Suprapubic skin (tissue), 4 donors: ENCODE results near the gene PDHA1. TPM values are rescaled to one million over a fixed set of nuclear protein-coding genes. Genes with fewer than 3 reads are reported as not detected.

Source experiments
- DNase-seq, 2 donors: peaks; one replicate each; pipeline ENCODE4 v3.0.0-alpha.2; 2019; ENCODE audit warnings: low spot score in 2 of 2
- H3K27ac ChIP-seq: fragments of 200-600 bp; sonication (generic); one replicate; pipeline ENCODE4 v1.5.1; 2019
- H3K27me3 ChIP-seq: fragments of 200-600 bp; sonication (generic); one replicate; pipeline ENCODE4 v1.5.1; 2019
- H3K36me3 ChIP-seq: fragments of 200-600 bp; sonication (generic); one replicate; pipeline ENCODE4 v1.5.1; 2019
- H3K4me1 ChIP-seq: fragments of 200-600 bp; sonication (generic); one replicate; pipeline ENCODE4 v1.5.1; 2019
- H3K4me3 ChIP-seq: fragments of 200-600 bp; sonication (generic); one replicate; pipeline ENCODE4 v1.5.1; 2019; ENCODE audit warnings: mild to moderate bottlenecking
- H3K9me3 ChIP-seq: fragments of 200-600 bp; sonication (generic); one replicate; pipeline ENCODE4 v1.5.1; 2019
- CTCF ChIP-seq, 2 donors: fragments of 200-600 bp in 1 of 2; fragments of 450-650 bp in 1 of 2; sonication (generic) in 1 of 2; IDR thresholded peaks; one replicate each; pipeline ENCODE4 v1.5.1; 2016 to 2019; ENCODE audit warnings: antibody characterized with exemption in 2 of 2, mild to moderate bottlenecking in 1 of 2, moderate library complexity in 1 of 2
- EP300 ChIP-seq: sonication (generic); formaldehyde crosslinking; IDR thresholded peaks from one replicate; pipeline ENCODE4 v1.6.1; 2017; ENCODE audit warnings: antibody characterized with exemption
- POLR2A ChIP-seq, 2 donors: fragments of 450-650 bp; IDR thresholded peaks; one replicate each; pipeline ENCODE4 v1.6.1; 2017; ENCODE audit warnings: antibody characterized with exemption in 2 of 2, mild to moderate bottlenecking in 2 of 2, moderate library complexity in 2 of 2
- POLR2AphosphoS5 ChIP-seq, 3 donors: sonication (generic); formaldehyde crosslinking; IDR thresholded peaks; one replicate each; pipeline ENCODE4 v1.6.1; 2017; ENCODE audit warnings: antibody characterized with exemption in 3 of 3
- WGBS: methylation state at CpG from one replicate; pipeline ENCODE4 v1.1.5; 2018; 5-methylcytosine and 5-hydroxymethylcytosine counted together
- total RNA-seq, 4 donors: library from RNA; depleted of rRNA; stranded (reverse); fragments of >200 nt; gene quantifications; one replicate each; pipeline ENCODE4 v1.1.0, GENCODE V29; 2016

PDHA1 gene
- total RNA-seq, 4 donors from 2014 or later: 56.4 to 137 (median 105) TPM

DNA sequence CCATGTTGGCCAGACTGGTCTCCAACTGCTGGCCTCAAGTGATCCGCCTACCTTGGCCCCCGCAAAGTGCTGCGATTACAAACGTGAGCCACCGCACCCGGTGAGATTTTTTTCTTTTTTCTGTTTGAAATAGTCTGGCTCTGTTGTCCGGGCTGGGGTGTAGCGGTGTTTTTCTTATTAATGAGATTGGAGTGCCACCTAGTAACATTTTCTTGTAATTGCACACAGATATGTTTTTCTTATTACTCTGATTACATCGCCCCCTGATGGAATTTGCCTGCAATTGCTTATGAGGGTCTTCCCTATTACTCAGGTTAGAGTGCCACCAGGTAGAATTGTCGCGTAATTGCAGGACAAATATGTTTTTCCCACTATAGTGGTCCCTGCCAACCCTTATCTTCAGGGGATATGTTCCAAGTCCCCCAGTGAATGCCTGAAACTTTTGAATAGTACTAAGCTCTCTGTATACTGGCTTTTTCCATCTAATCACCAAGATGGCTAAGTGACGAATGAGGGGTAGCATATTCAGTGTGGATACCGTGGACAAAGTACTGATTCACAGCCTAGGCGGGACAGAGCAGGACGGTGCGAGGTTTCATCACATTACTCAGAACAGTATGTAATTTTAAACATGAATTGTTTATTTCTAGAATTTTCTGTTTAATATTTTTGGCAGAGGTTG is 8.6 kb upstream of the PDHA1 start:
- 71% methylated on average over 16 of the region's 16 CpGs for WGBS
- no peak for DNase-seq
- H3K9me3 ChIP-seq: peaks cover 6% of the 10 kb centered on the region
- no peak overlapping the region for H3K4me3 ChIP-seq
- H3K36me3 ChIP-seq: no peaks in the 10 kb centered on the region
- H3K4me1 ChIP-seq: no peaks in the 10 kb centered on the region
- no peak overlapping the region for H3K27ac ChIP-seq
- TF ChIP-seq EP300 (no peak), POLR2AphosphoS5 (IDR thresholded peaks at IDR 0.05) (no peak), CTCF (IDR thresholded peaks at IDR 0.05) (no peak), POLR2A (IDR thresholded peaks at IDR 0.05) (no peak)
- H3K27me3 ChIP-seq: no peaks in the 10 kb centered on the region

DNA sequence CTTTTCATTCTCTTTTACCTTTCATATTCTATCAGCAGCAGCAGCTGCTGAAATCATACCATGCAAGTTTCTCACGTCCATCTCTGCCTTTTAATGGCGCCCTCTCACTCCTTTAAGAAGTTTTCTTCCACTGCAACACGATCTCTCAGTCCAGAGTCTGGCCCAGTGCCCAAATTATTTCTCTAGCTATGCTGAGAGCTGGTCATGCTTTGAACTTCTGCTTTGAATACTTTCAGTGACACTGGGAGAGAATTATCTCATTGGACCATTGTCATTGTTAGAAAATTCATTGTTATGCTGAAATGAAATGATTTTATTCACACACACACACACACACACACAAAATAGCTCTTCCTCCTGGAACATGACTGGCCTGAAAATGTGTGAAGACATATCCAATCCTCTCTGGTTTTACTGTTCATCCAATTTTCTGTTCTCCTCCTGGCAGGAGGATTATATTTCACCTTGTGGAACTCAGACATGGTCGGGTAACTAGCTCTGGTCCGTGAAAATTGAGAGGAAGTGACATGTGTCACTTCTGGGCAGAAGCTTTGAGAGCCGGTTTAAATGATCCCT is 1.3 kb upstream of the PDHA1 start:
- no peak for DNase-seq
- no peaks in the 10 kb centered on the region for H3K36me3 ChIP-seq
- no peaks in the 10 kb centered on the region for H3K9me3 ChIP-seq
- H3K27me3 ChIP-seq: no peaks in the 10 kb centered on the region
- peaks cover 6% of the 10 kb centered on the region for H3K4me1 ChIP-seq
- WGBS: 54% methylated on average over 6 of the region's 6 CpGs
- H3K27ac ChIP-seq: no peak overlapping the region
- no peak for TF ChIP-seq POLR2A (IDR thresholded peaks at IDR 0.05)
- TF ChIP-seq POLR2AphosphoS5 (IDR thresholded peaks at IDR 0.05): no peak
- TF ChIP-seq EP300: no peak
- TF ChIP-seq CTCF (IDR thresholded peaks at IDR 0.05): no peak
- no peak overlapping the region for H3K4me3 ChIP-seq

DNA sequence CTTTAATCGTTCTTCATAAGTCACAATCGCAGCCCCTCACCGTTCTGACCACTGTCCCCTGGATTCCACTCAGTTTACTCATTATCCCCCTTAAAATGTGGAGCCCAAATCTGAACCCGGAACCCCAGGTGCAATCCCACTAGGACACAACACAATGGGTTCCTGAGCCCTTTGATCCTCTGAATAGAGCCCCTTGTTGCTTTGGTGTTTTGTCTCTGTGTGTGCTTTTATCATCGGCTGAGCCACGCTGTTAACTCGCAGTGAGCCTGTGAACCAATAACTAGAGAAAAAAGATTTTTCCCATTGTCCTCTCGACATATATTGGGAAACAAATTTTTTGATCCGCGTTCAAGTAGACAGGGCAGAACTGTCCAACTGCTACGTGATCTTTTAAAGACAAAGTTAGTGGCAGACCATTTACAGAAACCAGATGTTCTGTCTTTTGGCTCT is 617 bp upstream of the PDHA1 start:
- H3K4me1 ChIP-seq: peaks cover 6% of the 10 kb centered on the region
- 64% methylated on average over 11 of the region's 11 CpGs for WGBS
- peak overlapping the region; percentile 89 for H3K27ac ChIP-seq
- H3K9me3 ChIP-seq: no peaks in the 10 kb centered on the region
- H3K4me3 ChIP-seq: peak overlapping the region; percentile 70
- H3K36me3 ChIP-seq: no peaks in the 10 kb centered on the region
- TF ChIP-seq POLR2AphosphoS5 (IDR thresholded peaks at IDR 0.05) (no peak), POLR2A (IDR thresholded peaks at IDR 0.05) (no peak)
- no peak for DNase-seq
- no peaks in the 10 kb centered on the region for H3K27me3 ChIP-seq

GRCh38 chrX:19344661-19345060 is 934 bp downstream of the PDHA1 start:
- WGBS: 46% methylated on average over 10 of the region's 10 CpGs

GRCh38 chrX:19347916-19348315 is 4.2 kb downstream of the PDHA1 start:
- no peak for TF ChIP-seq CTCF (IDR thresholded peaks at IDR 0.05)
- no peak for TF ChIP-seq EP300
- TF ChIP-seq POLR2AphosphoS5 (IDR thresholded peaks at IDR 0.05): no peak
- TF ChIP-seq POLR2A (IDR thresholded peaks at IDR 0.05): no peak
- 88% methylated on average over 3 of the region's 3 CpGs for WGBS
- Histone ChIP-seq H3K27ac (no peak overlapping the region), H3K36me3 (peaks cover 29% of the 10 kb centered on the region), H3K4me3 (no peak overlapping the region), H3K4me1 (peaks cover 6% of the 10 kb centered on the region), H3K27me3 (no peaks in the 10 kb centered on the region), H3K9me3 (no peaks in the 10 kb centered on the region)
- DNase-seq: no peak

More at GRCh38 chrX:19344661-19345060, 934 bp downstream of the PDHA1 start:
- no peaks in the 10 kb centered on the region for H3K9me3 ChIP-seq
- peak overlapping the region; percentile 70 for H3K4me3 ChIP-seq
- peaks cover 6% of the 10 kb centered on the region for H3K4me1 ChIP-seq
- peak overlapping the region; percentile 89 for H3K27ac ChIP-seq
- H3K27me3 ChIP-seq: no peaks in the 10 kb centered on the region
- no peak for TF ChIP-seq EP300
- no peak for TF ChIP-seq POLR2A (IDR thresholded peaks at IDR 0.05)
- TF ChIP-seq CTCF (IDR thresholded peaks at IDR 0.05): no peak
- TF ChIP-seq POLR2AphosphoS5 (IDR thresholded peaks at IDR 0.05): no peak
- peaks cover 1% of the 10 kb centered on the region for H3K36me3 ChIP-seq
- no peak for DNase-seq
